AG09319 (cell line): ENCODE data around the gene FADS6.
"Not testable (repeated sequence)": the region's sequence is repeated elsewhere in the genome, so short reads cannot be mapped to it uniquely, and the experiment has no call there.

Experiments used
- DNase-seq: peaks from one replicate; pipeline ENCODE4 v3.0.0-alpha.2; 2010; ENCODE audit warnings: low read depth; ENCODE audit errors: extremely low read depth
- TF ChIP-seq, protein P1 (sequence below): IDR thresholded peaks from 2 replicates; pipeline ENCODE4 v1.5.1; 2011; ENCODE audit warnings: low read depth, mild to moderate bottlenecking, inconsistent platforms, low read length, moderate library complexity

FADS6 gene

GRCh38 chr17:74874615-74875037 lies 18.8 kb downstream of the FADS6 start:
- TF ChIP-seq, protein P1, sequence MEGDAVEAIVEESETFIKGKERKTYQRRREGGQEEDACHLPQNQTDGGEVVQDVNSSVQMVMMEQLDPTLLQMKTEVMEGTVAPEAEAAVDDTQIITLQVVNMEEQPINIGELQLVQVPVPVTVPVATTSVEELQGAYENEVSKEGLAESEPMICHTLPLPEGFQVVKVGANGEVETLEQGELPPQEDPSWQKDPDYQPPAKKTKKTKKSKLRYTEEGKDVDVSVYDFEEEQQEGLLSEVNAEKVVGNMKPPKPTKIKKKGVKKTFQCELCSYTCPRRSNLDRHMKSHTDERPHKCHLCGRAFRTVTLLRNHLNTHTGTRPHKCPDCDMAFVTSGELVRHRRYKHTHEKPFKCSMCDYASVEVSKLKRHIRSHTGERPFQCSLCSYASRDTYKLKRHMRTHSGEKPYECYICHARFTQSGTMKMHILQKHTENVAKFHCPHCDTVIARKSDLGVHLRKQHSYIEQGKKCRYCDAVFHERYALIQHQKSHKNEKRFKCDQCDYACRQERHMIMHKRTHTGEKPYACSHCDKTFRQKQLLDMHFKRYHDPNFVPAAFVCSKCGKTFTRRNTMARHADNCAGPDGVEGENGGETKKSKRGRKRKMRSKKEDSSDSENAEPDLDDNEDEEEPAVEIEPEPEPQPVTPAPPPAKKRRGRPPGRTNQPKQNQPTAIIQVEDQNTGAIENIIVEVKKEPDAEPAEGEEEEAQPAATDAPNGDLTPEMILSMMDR: no peak
- no peak for DNase-seq

GRCh38 chr17:74873874-74874614 lies 19.4 kb downstream of the FADS6 start:
- TF ChIP-seq, protein P1: no peak
- DNase-seq: no peak

- peak; percentile 100 for DNase-seq
- TF ChIP-seq, protein P1: no peak
Measured at GRCh38 chr17:74873037-74873873, 20.2 kb downstream of the FADS6 start.

GRCh38 chr17:74872313-74873036 lies 21.0 kb downstream of the FADS6 start, which contains the start of gene FDXR:
Gene FDXR (minus strand): TSS chr17:74872994. CDS start chr17:74872944, 50 bp downstream.
- TF ChIP-seq, protein P1: no peak
- DNase-seq: no peak

- TF ChIP-seq, protein P1: no peak
- DNase-seq: no peak
Measured at GRCh38 chr17:74871356-74872076, 21.9 kb downstream of the FADS6 start.

GRCh38 chr17:74870512-74870911 lies 22.9 kb downstream of the FADS6 start:
- peak; percentile 31 for DNase-seq
- TF ChIP-seq, protein P1: no peak

DNA sequence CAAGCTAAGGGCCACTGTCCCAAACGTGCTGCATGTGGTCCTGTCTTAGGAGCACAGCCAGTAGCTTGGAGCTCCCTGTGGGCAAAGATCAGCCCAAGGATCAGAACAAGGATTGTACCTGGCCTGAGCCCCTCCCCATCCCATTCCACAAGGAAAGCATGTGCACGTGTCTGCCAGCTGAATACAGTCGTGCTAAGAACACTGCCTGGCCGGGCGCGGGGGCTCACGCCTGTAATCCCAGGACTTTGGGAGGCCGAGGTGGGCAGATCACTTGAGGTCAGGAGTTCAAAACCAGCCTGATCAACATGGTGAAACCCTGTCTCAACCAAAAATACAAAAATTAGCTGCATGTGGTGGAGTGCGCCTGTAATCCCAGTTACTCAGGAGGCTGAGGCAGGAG lies 23.4 kb downstream of the FADS6 start:
- not testable (repeated sequence) for DNase-seq
